ENCODE measurements around the gene CTSD. TPM values are rescaled to one million over a fixed set of nuclear protein-coding genes. Genes with fewer than 3 reads are reported as not detected.

Gene CTSD
- total and polyA plus RNA-seq, 2 experiments from 2014 or later, result 67.1 to 251 TPM

GRCh38 chr11:1784761-1785650, 21.3 kb upstream of the CTSD start:
- Mint-ChIP-seq H3K9me3 (no peaks in the 10 kb centered on the region), H3K36me3 (ENCODE audit: low read depth) (no peaks in the 10 kb centered on the region), H3K4me1 (peaks cover 2% of the 10 kb centered on the region; the same call in 1 of the 3 replicates), H3K27ac (no peak overlapping the region), H3K4me3 (no peak overlapping the region), H3K27me3 (ENCODE audit: insufficient read depth, low read depth, poor library complexity) (peaks cover 13% of the 10 kb centered on the region)
- no peak overlapping the region for H2AFZ ChIP-seq
- no peak overlapping the region for H3K27ac ChIP-seq (ENCODE audit: low read depth)
- no peaks in the 10 kb centered on the region for H3K27me3 ChIP-seq (ENCODE audit: insufficient read depth)
- no peaks in the 10 kb centered on the region for H4K20me1 ChIP-seq (replicated peaks; ENCODE audit: insufficient read depth)
- ATAC-seq (no peak), DNase-seq (ENCODE audit: low spot score) (no peak)
- no peak overlapping the region for H3K4me2 ChIP-seq
- no peaks in the 10 kb centered on the region for H3K36me3 ChIP-seq (ENCODE audit: insufficient read depth)
- no peaks in the 10 kb centered on the region for H3K4me1 ChIP-seq (ENCODE audit: insufficient read depth)
- H3K79me2 ChIP-seq (replicated peaks; ENCODE audit: insufficient read depth), result no peaks in the 10 kb centered on the region
- H3K4me3 ChIP-seq, result no peak overlapping the region
- no peaks in the 10 kb centered on the region for H3F3A ChIP-seq (replicated peaks; ENCODE audit: low read depth)
- TF ChIP-seq JUNB (IDR thresholded peaks at IDR 0.05; ENCODE audit: unreplicated experiment) (no peak), STAT1 (IDR thresholded peaks at IDR 0.05; ENCODE audit: unreplicated experiment) (no peak), EZH2phosphoT487 (IDR thresholded peaks at IDR 0.05; ENCODE audit: unreplicated experiment) (no peak), EZH2 (IDR thresholded peaks at IDR 0.05; ENCODE audit: low read depth, unreplicated experiment) (no peak), ETS1 (IDR thresholded peaks at IDR 0.05) (no peak), POLR2AphosphoS5 (IDR thresholded peaks at IDR 0.05; ENCODE audit: low read depth) (no peak), ZNF462 (CRISPR knock-in tag; IDR thresholded peaks at IDR 0.05) (no peak), CTCF (conservative IDR thresholded peaks at IDR 0.05; ENCODE audit: low read depth in 2 of 2) (no peak)
- no peaks in the 10 kb centered on the region for H3K9me2 ChIP-seq (ENCODE audit: insufficient read depth)

All from GM23338 (cell line).